Endothelial cell of umbilical vein (primary cell): ENCODE measurements around the gene AHSA1. TPM values are rescaled to one million over a fixed set of nuclear protein-coding genes. Genes with fewer than 3 reads are reported as not detected.

Experiments
- BruUV-seq: library from RNA; stranded (reverse); fragments of 400-500 nt; replicated peaks from 2 replicates; lab custom pipeline; 2021; lab: Mats Ljungman, UMichigan
- CTCF ChIA-PET: fragments of 300-600, 350-600 bp; sonication (Branson Sonifier 250); formaldehyde crosslinking; loops from one replicate; lab custom pipeline; 2021; ENCODE audit warnings: antibody characterized with exemption, inconsistent platforms; lab: Charles Lee
- POLR2A ChIA-PET: fragments of 300-600, 350-600 bp; sonication (Branson Sonifier 250); formaldehyde crosslinking; loops from one replicate; lab custom pipeline; 2021; ENCODE audit warnings: antibody characterized with exemption, inconsistent platforms; lab: Charles Lee
- DNase-seq: peaks from one replicate; pipeline ENCODE4 v3.0.0-alpha.2; 2011; ENCODE audit warnings: low read depth, low spot score
- FAIRE-seq: peaks from 2 replicates; lab custom pipeline; 2011; peaks lifted over from hg19 to GRCh38; lab: Jason Lieb, UNC
- H2AFZ ChIP-seq: 2 replicates; pipeline ENCODE4 v1.6.0; 2012; ENCODE audit warnings: low read depth, low read length, control low read depth, inconsistent platforms
- H3K27ac ChIP-seq: 2 replicates; pipeline ENCODE4 v1.5.1; 2011; ENCODE audit warnings: low read depth, mild to moderate bottlenecking, control low read depth, low read length, moderate library complexity; ENCODE audit not compliant: insufficient read depth
- H3K27me3 ChIP-seq, 2 experiments: 2 replicates each; pipeline versions ENCODE4 v1.6.0 to v1.6.1; 2011; ENCODE audit warnings: low read length in 2 of 2, mixed read lengths in 1 of 2; ENCODE audit not compliant: control insufficient read depth in 2 of 2, insufficient read depth in 2 of 2
- H3K36me3 ChIP-seq, 2 experiments: 2 replicates in 1 of 2; 3 replicates in 1 of 2; pipeline ENCODE4 v1.5.1; 2011; ENCODE audit warnings: low read length in 2 of 2, mild to moderate bottlenecking in 1 of 2, moderate library complexity in 1 of 2; ENCODE audit not compliant: control insufficient read depth in 2 of 2, insufficient read depth in 2 of 2; ENCODE audit errors: extremely low read depth in 1 of 2
- H3K4me1 ChIP-seq: 3 replicates; pipeline ENCODE4 v1.5.1; 2011; ENCODE audit warnings: mild to moderate bottlenecking, low read length; ENCODE audit not compliant: control insufficient read depth, insufficient read depth; ENCODE audit errors: extremely low read depth
- H3K4me2 ChIP-seq: 2 replicates; pipeline ENCODE4 v1.6.1; 2011; ENCODE audit warnings: low read length, control low read depth, mixed read lengths; ENCODE audit not compliant: insufficient read depth
- H3K4me3 ChIP-seq, 3 experiments: fragments of 200-600 bp in 1 of 3; sonication (generic), shearing (Covaris generic) in 1 of 3; replicated peaks in 1 of 3; 2 replicates each; pipeline ENCODE4 v1.5.1; 2011 to 2016; ENCODE audit warnings: control low read depth in 3 of 3, low read length in 3 of 3, mild to moderate bottlenecking in 2 of 3, inconsistent platforms in 1 of 3, low read depth in 1 of 3, moderate library complexity in 1 of 3; ENCODE audit not compliant: insufficient read depth in 1 of 3
- H3K79me2 ChIP-seq: 2 replicates; pipeline ENCODE4 v1.6.0; 2012; ENCODE audit warnings: low read length, inconsistent platforms; ENCODE audit not compliant: control insufficient read depth, insufficient read depth
- H3K9ac ChIP-seq: replicated peaks from 2 replicates; pipeline ENCODE3; 2011; ENCODE audit warnings: low read length, control low read depth; ENCODE audit not compliant: insufficient read depth; ENCODE audit errors: extremely low read depth
- H3K9me1 ChIP-seq: replicated peaks from 3 replicates; pipeline ENCODE4 v1.6.0; 2011; ENCODE audit warnings: mild to moderate bottlenecking, low read length; ENCODE audit not compliant: control insufficient read depth, insufficient read depth; ENCODE audit errors: extremely low read depth
- H3K9me3 ChIP-seq: replicated peaks from 2 replicates; pipeline ENCODE4 v1.5.1; 2012; ENCODE audit warnings: low read length, inconsistent platforms; ENCODE audit not compliant: control insufficient read depth, insufficient read depth
- H4K20me1 ChIP-seq: replicated peaks from 2 replicates; pipeline ENCODE3; 2011; ENCODE audit warnings: mild to moderate bottlenecking, low read length; ENCODE audit not compliant: control insufficient read depth, insufficient read depth; ENCODE audit errors: extremely low read depth
- CTCF ChIP-seq, 2 donors: IDR thresholded peaks; 1 replicate in 1 of 2; 2 replicates in 1 of 2; pipeline ENCODE4 v1.5.1; 2011; ENCODE audit warnings: low read length in 2 of 2, mild to moderate bottlenecking in 2 of 2, moderate library complexity in 2 of 2, control low read depth in 1 of 2, inconsistent platforms in 1 of 2, low read depth in 1 of 2; ENCODE audit not compliant: insufficient read depth in 1 of 2; ENCODE audit errors: extremely low read depth in 1 of 2
- EZH2 ChIP-seq: IDR thresholded peaks from 2 replicates; pipeline ENCODE4 v1.6.1; 2012; ENCODE audit warnings: borderline replicate concordance, low read depth, mild to moderate bottlenecking, moderate library complexity, low read length, inconsistent platforms; ENCODE audit not compliant: severe bottlenecking
- FOS ChIP-seq: IDR thresholded peaks from 2 replicates; pipeline ENCODE4 v1.6.1; 2011; ENCODE audit warnings: mild to moderate bottlenecking, low read length, moderate library complexity, borderline replicate concordance; ENCODE audit not compliant: insufficient read depth
- GATA2 ChIP-seq: IDR thresholded peaks from 2 replicates; pipeline ENCODE4 v1.7.0; 2011; ENCODE audit warnings: low read depth, mild to moderate bottlenecking, moderate library complexity, mixed read lengths, low read length; ENCODE audit not compliant: insufficient read length, insufficient read depth
- JUN ChIP-seq: IDR thresholded peaks from 2 replicates; pipeline ENCODE4 v1.6.1; 2011; ENCODE audit warnings: borderline replicate concordance, low read depth; ENCODE audit not compliant: insufficient read length, insufficient read depth
- MAX ChIP-seq: IDR thresholded peaks from 2 replicates; pipeline ENCODE4 v1.6.1; 2011; ENCODE audit not compliant: insufficient read depth, insufficient read length
- MYC ChIP-seq: IDR thresholded peaks from one replicate; pipeline ENCODE4 v1.6.1; 2011; ENCODE audit warnings: mild to moderate bottlenecking, low read depth, low read length
- POLR2A ChIP-seq: IDR thresholded peaks from 2 replicates; pipeline ENCODE4 v1.6.1; 2012; ENCODE audit warnings: low read depth, mild to moderate bottlenecking, control low read depth, low read length
- POLR2AphosphoS5 ChIP-seq: IDR thresholded peaks from 2 replicates; pipeline ENCODE4 v1.6.1; 2012; ENCODE audit warnings: low read depth, mild to moderate bottlenecking, control low read depth, low read length, moderate library complexity; ENCODE audit not compliant: insufficient read depth
- dilution Hi-C: fragments of 300-500 bp; cut with MboI; formaldehyde crosslinking; loops from one replicate; pipeline ENCODE4 v1.15.0; 2019; ENCODE audit warnings: low sequenced_read_pairs; ENCODE audit not compliant: extremely low pct_ligation_motif_present
- intact Hi-C: fragments of 100-400 bp; cut with micrococcal nuclease; formaldehyde crosslinking; loops from one replicate; pipeline ENCODE4 v1.10.0; 2022
- polyA plus RNA-seq, 4 experiments: library from polyadenylated mRNA; depleted of rRNA in 3 of 4; stranded (reverse) in 3 of 4; unstranded in 1 of 4; fragments of >200 nt; gene quantifications; 2 replicates each; pipeline versions ENCODE4 v1.2.1 to v1.2.3, GENCODE V29; 2011 to 2012; ENCODE audit warnings: missing spikeins in 1 of 4
- total RNA-seq: library from RNA; stranded (reverse); gene quantifications from 2 replicates; pipeline ENCODE4 v1.2.3, GENCODE V29; 2021

AHSA1 gene
- total and polyA plus RNA-seq, 2 donors (not counting 3 experiments of a cell fraction or from before 2014, with no cell fraction given) = 122 to 166 TPM

- CTCF ChIA-PET = no interaction called here
- no peak overlapping the region for H2AFZ ChIP-seq
- intact Hi-C loops = no loop called here
These were observed 15.7 kb upstream of the AHSA1 start for GRCh38 chr14:77442196-77442595.

More at GRCh38 chr14:77442196-77442595, 15.7 kb upstream of the AHSA1 start:
- dilution Hi-C loops = no loop called here
- no peaks in the 10 kb centered on the region for H3K79me2 ChIP-seq
- TF ChIP-seq CTCF (IDR thresholded peaks at IDR 0.05; ENCODE audit: extremely low read depth in 1 of 2, insufficient read depth in 1 of 2, low read depth in 1 of 2, low read length in 2 of 2) (no peak), MAX (no peak), FOS (no peak), JUN (no peak), GATA2 (no peak), POLR2AphosphoS5 (no peak), MYC (no peak), EZH2 (no peak), POLR2A (no peak)
- H3K9ac ChIP-seq = no peak overlapping the region
- DNase-seq (no peak), FAIRE-seq (no peak)
- H3K4me2 ChIP-seq = no peak overlapping the region
- POLR2A ChIA-PET = no interaction called here
- no peaks in the 10 kb centered on the region for H3K4me1 ChIP-seq
- H4K20me1 ChIP-seq = no peaks in the 10 kb centered on the region
- H3K36me3 ChIP-seq = peaks cover 11 to 25% of the 10 kb centered on the region in 2 experiments
- no peaks in the 10 kb centered on the region for H3K9me1 ChIP-seq
- no peaks in the 10 kb centered on the region for H3K27me3 ChIP-seq
- no peak overlapping the region for H3K27ac ChIP-seq
- H3K9me3 ChIP-seq = no peaks in the 10 kb centered on the region
- no peak overlapping the region for H3K4me3 ChIP-seq
- no TSS peak for BruUV-seq
